Brain pericyte (primary cell): ENCODE measurements around the gene LIPG.
"Not testable (repeated sequence)": the region's sequence is repeated elsewhere in the genome, so short reads cannot be mapped to it uniquely, and the experiment has no call there.

Source experiments
- DNase-seq: peaks from one replicate; pipeline ENCODE4 v3.0.0-alpha.2; 2012; ENCODE audit warnings: low read depth, low spot score

The LIPG gene

GRCh38 chr18:49561289-49562193 is at the start of gene LIPG:
Gene LIPG (plus strand): TSS chr18:49562057. CDS start chr18:49562309, 252 bp downstream.
- DNase-seq, result no peak

- not testable (repeated sequence) for DNase-seq
These were observed 49.0 kb upstream of the LIPG start for GRCh38 chr18:49512876-49513275.

GRCh38 chr18:49514577-49514976 is 47.3 kb upstream of the LIPG start:
- no peak for DNase-seq

GRCh38 chr18:49515003-49515402 is 46.9 kb upstream of the LIPG start:
- DNase-seq, result not testable (repeated sequence)

GRCh38 chr18:49515516-49515915 is 46.3 kb upstream of the LIPG start:
- no peak for DNase-seq

GRCh38 chr18:49517483-49517882 is 44.4 kb upstream of the LIPG start:
- no peak for DNase-seq

GRCh38 chr18:49519101-49519971 is 42.5 kb upstream of the LIPG start:
- DNase-seq, result no peak

GRCh38 chr18:49520661-49521145 is 41.2 kb upstream of the LIPG start:
- no peak for DNase-seq

- no peak for DNase-seq
These were observed 40.5 kb upstream of the LIPG start for GRCh38 chr18:49521216-49521835.

GRCh38 chr18:49523580-49524093 is 38.2 kb upstream of the LIPG start:
- not testable (repeated sequence) for DNase-seq

- DNase-seq, result no peak
These were observed 37.5 kb upstream of the LIPG start for GRCh38 chr18:49524349-49524748.

GRCh38 chr18:49524951-49525350 is 36.9 kb upstream of the LIPG start:
- no peak for DNase-seq

- no peak for DNase-seq
These were observed 35.9 kb upstream of the LIPG start for GRCh38 chr18:49525981-49526380.

- DNase-seq, result no peak
These were observed 34.1 kb upstream of the LIPG start for GRCh38 chr18:49527631-49528327.

GRCh38 chr18:49529596-49529995 is 32.3 kb upstream of the LIPG start:
- DNase-seq, result no peak

GRCh38 chr18:49531678-49532153 is 30.1 kb upstream of the LIPG start:
- DNase-seq, result no peak

- DNase-seq, result no peak
These were observed 26.8 kb upstream of the LIPG start for GRCh38 chr18:49534846-49535601.

GRCh38 chr18:49537232-49537896 is 24.5 kb upstream of the LIPG start:
- DNase-seq, result no peak

GRCh38 chr18:49544362-49544761 is 17.5 kb upstream of the LIPG start:
- no peak for DNase-seq

- DNase-seq, result no peak
These were observed 15.6 kb upstream of the LIPG start for GRCh38 chr18:49546278-49546677.
